Measurements from ENCODE around the gene UBASH3B.

Gene UBASH3B

GRCh38 chr11:122659676-122660554, 4.4 kb downstream of the UBASH3B start:
- peaks cover 67% of the 10 kb centered on the region for H3K4me1 Mint-ChIP-seq (ENCODE audit: low read depth)
- H3K27me3 Mint-ChIP-seq, result no peaks in the 10 kb centered on the region
- H3K36me3 Mint-ChIP-seq, result no peaks in the 10 kb centered on the region
- H3K27ac Mint-ChIP-seq, result peak overlapping the region; percentile 8
- H3K9me3 Mint-ChIP-seq (ENCODE audit: low read depth), result no peaks in the 10 kb centered on the region
- H3K4me3 Mint-ChIP-seq, result no peak overlapping the region

DNA sequence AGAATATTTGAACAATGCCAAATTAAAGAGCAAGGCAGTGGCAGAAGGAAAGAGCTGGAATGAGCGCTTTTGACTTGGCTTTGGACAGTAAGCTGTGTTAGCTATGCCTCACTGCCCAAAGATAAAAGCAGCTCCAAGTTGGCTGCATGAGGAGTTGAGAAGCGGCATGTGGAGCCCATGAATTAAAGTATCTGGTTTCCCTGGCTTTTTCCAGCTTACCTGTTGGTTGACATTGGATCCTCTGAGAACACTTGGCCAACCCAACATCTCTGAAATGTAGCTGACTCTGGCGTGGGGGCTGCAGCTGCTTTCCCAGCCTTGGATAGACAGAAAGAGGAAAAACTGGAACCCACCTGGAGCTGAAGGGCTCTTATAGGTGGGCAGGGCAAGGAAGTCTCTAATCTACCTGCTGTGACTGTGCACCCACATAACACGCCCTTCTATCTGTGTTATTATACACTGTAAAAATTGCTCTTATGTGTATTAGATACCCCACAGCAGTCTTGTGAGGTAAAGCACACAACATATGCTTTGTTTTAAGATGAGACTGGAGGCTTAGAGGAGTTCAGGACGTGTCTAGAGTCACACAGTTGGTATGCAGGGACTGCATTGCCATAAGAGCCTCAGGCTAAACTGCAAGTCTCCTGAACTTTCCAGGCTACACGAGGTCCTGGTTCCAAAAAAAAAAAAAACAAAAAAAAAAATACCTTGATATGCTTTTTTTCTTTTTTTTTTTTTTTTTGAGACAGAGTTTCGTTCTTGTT, 5.8 kb downstream of the UBASH3B start:
- Mint-ChIP-seq H3K9me3 (ENCODE audit: low read depth) (no peaks in the 10 kb centered on the region), H3K27me3 (no peaks in the 10 kb centered on the region), H3K27ac (peak overlapping the region; percentile 28), H3K36me3 (no peaks in the 10 kb centered on the region), H3K4me3 (no peak overlapping the region), H3K4me1 (ENCODE audit: low read depth) (peaks cover 61% of the 10 kb centered on the region)

DNA sequence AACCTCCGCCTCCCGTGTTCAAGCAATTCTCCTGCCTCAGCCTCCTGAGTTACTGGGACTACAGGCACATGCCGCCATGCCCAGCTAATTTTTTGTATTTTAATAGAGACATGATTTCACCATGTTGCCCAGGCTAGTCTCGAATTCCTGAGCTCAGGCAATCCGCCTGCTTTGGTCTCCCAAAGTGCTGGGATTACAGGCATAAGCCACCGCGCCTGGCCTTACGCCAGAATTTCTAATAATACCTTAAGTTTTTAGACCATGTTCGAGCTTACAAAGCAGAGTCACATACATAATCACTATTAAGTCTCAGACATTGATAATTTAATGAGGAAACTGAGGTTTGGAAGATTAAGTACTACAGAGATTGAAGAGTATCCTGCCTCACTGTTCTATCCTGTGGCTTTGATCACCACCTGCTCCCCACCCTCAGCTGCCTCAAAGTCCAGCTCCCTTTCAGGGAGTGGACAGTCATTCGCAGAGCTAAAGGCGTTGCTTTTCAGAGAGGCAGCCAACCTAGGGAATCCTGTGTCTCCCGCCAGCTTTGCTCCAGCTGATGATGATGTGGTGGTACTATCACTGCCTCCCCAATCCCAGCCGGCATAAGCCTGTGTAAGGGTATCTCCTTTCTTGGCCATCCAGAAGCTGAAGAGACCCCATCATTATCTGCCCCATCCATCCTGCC, 7.7 kb downstream of the UBASH3B start:
- H3K4me3 Mint-ChIP-seq, result no peak overlapping the region
- H3K27ac Mint-ChIP-seq, result no peak overlapping the region
- H3K9me3 Mint-ChIP-seq (ENCODE audit: low read depth), result no peaks in the 10 kb centered on the region
- H3K27me3 Mint-ChIP-seq, result no peaks in the 10 kb centered on the region
- peaks cover 62% of the 10 kb centered on the region for H3K4me1 Mint-ChIP-seq (ENCODE audit: low read depth)
- H3K36me3 Mint-ChIP-seq, result peaks cover 3% of the 10 kb centered on the region

DNA sequence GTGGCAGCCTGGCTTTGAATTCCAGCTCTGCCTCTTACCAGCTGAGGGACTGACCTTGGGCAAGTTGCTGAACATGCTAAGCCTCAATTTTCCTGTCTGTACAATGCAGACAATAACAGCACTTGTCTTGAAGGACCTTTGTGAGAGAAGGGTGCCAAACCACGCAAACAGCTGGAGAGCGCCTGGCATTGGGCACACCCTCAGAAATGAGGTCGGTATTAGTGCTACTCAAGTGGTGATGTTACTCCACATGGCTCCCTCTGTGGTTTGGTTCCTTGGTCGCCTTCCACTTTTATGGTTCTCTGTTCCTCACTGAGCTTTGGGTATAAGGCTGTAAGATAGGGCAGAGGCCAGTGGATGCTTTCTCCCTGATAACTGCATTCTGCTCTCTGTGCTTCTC, 8.2 kb downstream of the UBASH3B start:
- peak overlapping the region; percentile 34 for H3K27ac Mint-ChIP-seq
- no peaks in the 10 kb centered on the region for H3K9me3 Mint-ChIP-seq (ENCODE audit: low read depth)
- no peaks in the 10 kb centered on the region for H3K27me3 Mint-ChIP-seq
- H3K36me3 Mint-ChIP-seq, result peaks cover 5% of the 10 kb centered on the region
- peaks cover 62% of the 10 kb centered on the region for H3K4me1 Mint-ChIP-seq (ENCODE audit: low read depth)
- H3K4me3 Mint-ChIP-seq, result no peak overlapping the region

GRCh38 chr11:122664188-122664587, 8.7 kb downstream of the UBASH3B start:
- Mint-ChIP-seq H3K9me3 (ENCODE audit: low read depth) (peaks cover under 1% of the 10 kb centered on the region), H3K27ac (peak overlapping the region; percentile 34), H3K4me3 (no peak overlapping the region), H3K4me1 (ENCODE audit: low read depth) (peaks cover 62% of the 10 kb centered on the region), H3K27me3 (no peaks in the 10 kb centered on the region), H3K36me3 (peaks cover 6% of the 10 kb centered on the region)

GRCh38 chr11:122665861-122666260, 10.3 kb downstream of the UBASH3B start:
- Mint-ChIP-seq H3K36me3 (peaks cover 11% of the 10 kb centered on the region), H3K27ac (no peak overlapping the region), H3K4me3 (no peak overlapping the region), H3K9me3 (ENCODE audit: low read depth) (peaks cover 4% of the 10 kb centered on the region), H3K4me1 (ENCODE audit: low read depth) (peaks cover 59% of the 10 kb centered on the region), H3K27me3 (no peaks in the 10 kb centered on the region)

GRCh38 chr11:122666743-122667142, 11.2 kb downstream of the UBASH3B start:
- H3K4me3 Mint-ChIP-seq, result peak overlapping the region; percentile 40
- H3K4me1 Mint-ChIP-seq (ENCODE audit: low read depth), result peaks cover 63% of the 10 kb centered on the region
- H3K27me3 Mint-ChIP-seq, result no peaks in the 10 kb centered on the region
- H3K36me3 Mint-ChIP-seq, result peaks cover 13% of the 10 kb centered on the region
- peak overlapping the region; percentile 74 for H3K27ac Mint-ChIP-seq
- peaks cover 4% of the 10 kb centered on the region for H3K9me3 Mint-ChIP-seq (ENCODE audit: low read depth)

DNA sequence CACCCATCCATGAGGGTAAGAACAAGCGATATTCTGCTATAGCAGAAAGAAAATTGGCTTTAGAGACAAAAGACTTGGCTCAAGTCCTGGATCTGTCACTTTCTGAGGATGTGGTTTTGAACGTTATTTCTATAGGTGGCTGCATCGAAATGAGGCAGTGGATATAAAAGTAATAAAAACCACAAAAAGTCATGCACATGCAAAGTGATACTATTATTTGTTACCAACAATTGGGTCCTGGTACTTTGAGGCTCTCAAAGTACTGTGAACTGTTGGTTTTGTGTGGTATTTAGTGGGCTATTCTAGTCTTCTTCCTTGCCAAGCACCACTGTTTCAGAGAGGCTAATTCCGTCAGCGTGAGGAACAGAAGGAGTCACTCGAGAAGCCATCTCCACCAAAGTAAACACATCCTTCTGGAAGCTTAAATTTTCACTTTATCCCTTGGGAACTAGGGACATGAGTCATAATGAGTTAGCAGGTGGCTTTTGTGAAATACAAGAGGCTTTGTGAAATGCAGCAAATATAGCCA, 13.1 kb downstream of the UBASH3B start:
- peaks cover 4% of the 10 kb centered on the region for H3K9me3 Mint-ChIP-seq (ENCODE audit: low read depth)
- H3K27ac Mint-ChIP-seq, result peak overlapping the region; percentile 92
- peaks cover 64% of the 10 kb centered on the region for H3K4me1 Mint-ChIP-seq (ENCODE audit: low read depth)
- H3K27me3 Mint-ChIP-seq, result no peaks in the 10 kb centered on the region
- peak overlapping the region; percentile 56 for H3K4me3 Mint-ChIP-seq
- H3K36me3 Mint-ChIP-seq, result peaks cover 13% of the 10 kb centered on the region

DNA sequence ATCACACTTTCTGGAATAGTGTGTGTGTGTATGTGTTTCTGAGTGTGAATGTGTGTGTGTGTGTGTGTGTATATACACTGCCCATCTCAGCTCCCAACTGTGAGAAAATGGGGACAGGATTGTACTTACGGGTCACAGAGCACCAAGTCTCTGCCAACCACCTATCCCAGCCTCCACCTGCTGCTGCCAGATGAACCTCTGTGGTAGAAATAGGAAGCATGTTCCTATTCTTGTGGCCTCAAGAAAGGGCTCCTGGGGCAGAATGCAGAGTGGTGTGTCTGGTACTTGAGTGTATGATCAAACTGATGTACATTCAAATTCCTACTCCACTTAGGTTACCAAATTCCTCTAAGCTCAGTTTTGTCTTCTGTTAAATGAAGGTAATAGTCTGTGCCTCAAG, 14.6 kb downstream of the UBASH3B start:
- peaks cover 69% of the 10 kb centered on the region for H3K4me1 Mint-ChIP-seq (ENCODE audit: low read depth)
- peaks cover 4% of the 10 kb centered on the region for H3K9me3 Mint-ChIP-seq (ENCODE audit: low read depth)
- H3K27ac Mint-ChIP-seq, result peak overlapping the region; percentile 58
- peaks cover 13% of the 10 kb centered on the region for H3K36me3 Mint-ChIP-seq
- no peak overlapping the region for H3K4me3 Mint-ChIP-seq
- H3K27me3 Mint-ChIP-seq, result no peaks in the 10 kb centered on the region

- H3K4me1 Mint-ChIP-seq (ENCODE audit: low read depth), result peaks cover 80% of the 10 kb centered on the region
- H3K4me3 Mint-ChIP-seq, result no peak overlapping the region
- H3K27me3 Mint-ChIP-seq, result no peaks in the 10 kb centered on the region
- H3K27ac Mint-ChIP-seq, result no peak overlapping the region
- peaks cover 4% of the 10 kb centered on the region for H3K9me3 Mint-ChIP-seq (ENCODE audit: low read depth)
- H3K36me3 Mint-ChIP-seq, result peaks cover 13% of the 10 kb centered on the region
Measured at GRCh38 chr11:122671400-122671891, 15.9 kb downstream of the UBASH3B start.

- Mint-ChIP-seq H3K9me3 (ENCODE audit: low read depth) (peaks cover 4% of the 10 kb centered on the region), H3K4me1 (ENCODE audit: low read depth) (peaks cover 78% of the 10 kb centered on the region), H3K27ac (peak overlapping the region; percentile 37), H3K27me3 (no peaks in the 10 kb centered on the region), H3K36me3 (peaks cover 11% of the 10 kb centered on the region), H3K4me3 (no peak overlapping the region)
Measured at GRCh38 chr11:122672892-122673291, 17.4 kb downstream of the UBASH3B start.

DNA sequence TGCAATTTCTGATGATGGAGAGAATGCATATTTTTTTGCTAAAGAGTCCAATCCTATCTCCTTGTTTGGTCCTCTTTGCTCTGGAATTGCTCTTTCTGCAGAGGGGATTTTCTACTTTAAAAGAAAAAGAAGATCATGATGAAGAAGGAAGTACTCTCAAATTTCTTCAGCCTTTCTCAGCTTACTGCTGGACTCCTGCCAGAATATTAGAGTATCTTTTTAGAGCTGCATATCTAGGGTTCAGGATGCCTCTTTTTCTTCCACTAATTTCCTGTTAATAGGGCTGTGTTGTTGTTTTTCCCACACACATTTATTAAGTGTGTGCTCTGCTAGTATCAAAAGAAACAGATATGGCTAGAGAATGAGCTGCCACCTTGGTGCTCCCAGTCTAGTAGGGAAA, 18.2 kb downstream of the UBASH3B start:
- no peaks in the 10 kb centered on the region for H3K27me3 Mint-ChIP-seq
- H3K36me3 Mint-ChIP-seq, result peaks cover 8% of the 10 kb centered on the region
- H3K4me3 Mint-ChIP-seq, result no peak overlapping the region
- peaks cover 4% of the 10 kb centered on the region for H3K9me3 Mint-ChIP-seq (ENCODE audit: low read depth)
- no peak overlapping the region for H3K27ac Mint-ChIP-seq
- peaks cover 78% of the 10 kb centered on the region for H3K4me1 Mint-ChIP-seq (ENCODE audit: low read depth)

DNA sequence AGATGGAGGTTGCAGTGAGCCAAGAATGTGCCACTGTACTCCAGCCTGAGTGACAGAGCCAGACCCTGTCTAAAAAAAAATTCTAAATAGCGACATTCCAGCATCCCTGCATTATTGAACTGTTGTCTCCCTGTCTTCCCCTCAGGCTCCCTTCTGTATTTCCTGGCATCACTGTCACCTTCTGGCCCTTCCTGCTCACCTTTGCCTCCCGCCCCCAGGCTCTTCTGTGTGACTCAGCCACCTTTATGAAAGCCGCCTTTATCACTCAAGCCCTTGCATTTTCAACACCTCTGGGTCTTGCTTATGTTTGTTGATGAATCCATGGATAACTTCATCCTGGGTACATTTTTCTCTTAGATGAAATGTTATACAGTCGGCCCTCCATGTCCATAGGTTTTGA, 21.1 kb downstream of the UBASH3B start:
- H3K27ac Mint-ChIP-seq, result peak overlapping the region; percentile 83
- H3K4me3 Mint-ChIP-seq, result peak overlapping the region; percentile 59
- H3K36me3 Mint-ChIP-seq, result no peaks in the 10 kb centered on the region

DNA sequence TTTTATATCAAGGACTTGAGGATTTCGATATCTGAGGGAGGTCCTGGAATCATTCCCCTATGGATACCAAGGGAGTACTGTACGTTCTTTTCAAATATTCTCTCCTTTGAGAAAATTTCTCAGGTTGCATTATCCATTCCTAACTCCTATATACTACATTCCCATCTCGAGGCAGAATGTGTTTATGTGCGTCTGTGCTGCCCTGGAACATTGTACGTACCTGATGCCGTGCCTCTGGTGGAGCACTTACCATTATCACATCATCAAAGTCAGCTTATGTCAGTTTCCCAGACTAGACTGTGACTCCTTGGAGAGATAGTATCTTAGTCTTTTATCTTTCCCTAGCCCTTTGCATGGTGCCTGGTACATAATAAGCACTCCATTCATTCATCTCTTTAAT, 21.7 kb downstream of the UBASH3B start:
- no peak overlapping the region for H3K27ac Mint-ChIP-seq
- peaks cover 66% of the 10 kb centered on the region for H3K4me1 Mint-ChIP-seq (ENCODE audit: low read depth)
- H3K27me3 Mint-ChIP-seq, result no peaks in the 10 kb centered on the region

More for the DNA sequence above, 21.1 kb downstream of the UBASH3B start:
- Mint-ChIP-seq H3K4me1 (ENCODE audit: low read depth) (peaks cover 67% of the 10 kb centered on the region), H3K9me3 (ENCODE audit: low read depth) (no peaks in the 10 kb centered on the region), H3K27me3 (no peaks in the 10 kb centered on the region)

More for the DNA sequence above, 21.7 kb downstream of the UBASH3B start:
- Mint-ChIP-seq H3K9me3 (ENCODE audit: low read depth) (no peaks in the 10 kb centered on the region), H3K4me3 (no peak overlapping the region), H3K36me3 (no peaks in the 10 kb centered on the region)
